HEK293T (cell line): ENCODE data around the gene DOHH.

Source experiments
- CTCF ChIA-PET: fragments of 350-600 bp; formaldehyde crosslinking; extraction: SDS; loops from one replicate; lab custom pipeline; 2021; ENCODE audit warnings: antibody characterized with exemption, inconsistent platforms; lab: Yijun Ruan, JAX
- POLR2A ChIA-PET: fragments of 350-600 bp; formaldehyde crosslinking; extraction: SDS; loops from one replicate; lab custom pipeline; 2020; ENCODE audit warnings: antibody characterized with exemption, inconsistent platforms; lab: Yijun Ruan, JAX
- DNase-seq: peaks from one replicate; pipeline ENCODE4 v3.0.0; 2012; ENCODE audit warnings: mixed read lengths; ENCODE audit errors: extremely low spot score
- ARNT ChIP-seq: fragments of 450-650 bp; IDR thresholded peaks from 2 replicates; pipeline ENCODE4 v1.6.1; 2017; ENCODE audit warnings: mild to moderate bottlenecking
- BHLHE40 ChIP-seq: fragments of 450-650 bp; IDR thresholded peaks from 2 replicates; pipeline ENCODE4 v1.6.1; 2016; ENCODE audit warnings: mild to moderate bottlenecking, moderate library complexity, borderline replicate concordance
- CTBP1 ChIP-seq: fragments of 450-650 bp; IDR thresholded peaks from 2 replicates; pipeline ENCODE4 v1.6.1; 2016; ENCODE audit warnings: borderline replicate concordance
- ELF4 ChIP-seq: fragments of 450-650 bp; IDR thresholded peaks from 2 replicates; pipeline ENCODE4 v1.6.1; 2017; ENCODE audit warnings: antibody characterized with exemption
- FOXA1 ChIP-seq: fragments of 450-650 bp; IDR thresholded peaks from 2 replicates; pipeline ENCODE4 v1.6.1; 2016; ENCODE audit warnings: mild to moderate bottlenecking
- FOXK2 ChIP-seq: fragments of 450-650 bp; IDR thresholded peaks from 2 replicates; pipeline ENCODE4 v1.6.1; 2016; ENCODE audit warnings: mild to moderate bottlenecking
- FOXM1 ChIP-seq: fragments of 450-650 bp; IDR thresholded peaks from 2 replicates; pipeline ENCODE4 v1.6.1; 2017; ENCODE audit warnings: mild to moderate bottlenecking, borderline replicate concordance
- HDGF ChIP-seq: fragments of 450-650 bp; IDR thresholded peaks from 2 replicates; pipeline ENCODE4 v1.6.1; 2017; ENCODE audit warnings: antibody characterized with exemption, borderline replicate concordance
- L3MBTL2 ChIP-seq: fragments of 450-650 bp; conservative IDR thresholded peaks from 2 replicates; pipeline ENCODE4 v1.6.1; 2016; ENCODE audit warnings: mild to moderate bottlenecking
- LEF1 ChIP-seq: fragments of 450-650 bp; IDR thresholded peaks from 2 replicates; pipeline ENCODE4 v1.6.1; 2017; ENCODE audit warnings: mild to moderate bottlenecking, borderline replicate concordance
- NFRKB ChIP-seq: fragments of 450-650 bp; IDR thresholded peaks from 2 replicates; pipeline ENCODE4 v1.6.1; 2016; ENCODE audit warnings: mild to moderate bottlenecking, moderate library complexity
- PKNOX1 ChIP-seq: fragments of 450-650 bp; IDR thresholded peaks from 2 replicates; pipeline ENCODE4 v1.6.1; 2016
- SP1 ChIP-seq: fragments of 450-650 bp; IDR thresholded peaks from 2 replicates; pipeline ENCODE4 v1.6.1; 2017
- SUZ12 ChIP-seq: fragments of 450-650 bp; IDR thresholded peaks from 2 replicates; pipeline ENCODE4 v1.6.1; 2016; ENCODE audit warnings: mild to moderate bottlenecking
- TARDBP ChIP-seq: fragments of 450-650 bp; IDR thresholded peaks from 2 replicates; pipeline ENCODE4 v1.6.1; 2016
- ZNF384 ChIP-seq: fragments of 450-650 bp; IDR thresholded peaks from 2 replicates; pipeline ENCODE4 v1.6.1; 2016

Gene DOHH

GRCh38 chr19:3477951-3478350, 22.5 kb downstream of the DOHH start:
- POLR2A ChIA-PET, result no interaction called here
- DNase-seq, result no peak
- TF ChIP-seq NFRKB, result no peak
- TF ChIP-seq CTBP1, result no peak
- no peak for TF ChIP-seq L3MBTL2
- TF ChIP-seq ZNF384, result no peak
- TF ChIP-seq FOXM1, result no peak
- no peak for TF ChIP-seq ELF4
- TF ChIP-seq BHLHE40, result no peak
- no peak for TF ChIP-seq TARDBP
- no peak for TF ChIP-seq SP1
- CTCF ChIA-PET, result no interaction called here

- no peak for DNase-seq
- ChIA-PET POLR2A (no interaction called here), CTCF (no interaction called here)
- no peak for TF ChIP-seq L3MBTL2
- TF ChIP-seq TARDBP, result peak; percentile 95
These were observed 23.0 kb downstream of the DOHH start for GRCh38 chr19:3477506-3477905.

GRCh38 chr19:3476830-3477229, 23.6 kb downstream of the DOHH start:
- ChIA-PET CTCF (interaction anchor here (0.6 kb wide), 1 partner anchor 8 kb away, joined by 3 read pairs; no protein-coding TSS in a partner anchor), POLR2A (no interaction called here)
- TF ChIP-seq LEF1 (no peak), SUZ12 (no peak), HDGF (no peak), ZNF384 (no peak), TARDBP (no peak), ARNT (no peak), PKNOX1 (no peak; the same call in 1 of the 2 replicates), BHLHE40 (no peak), L3MBTL2 (no peak), NFRKB (no peak), SP1 (no peak), ELF4 (no peak), CTBP1 (no peak)
- DNase-seq, result no peak

- no peak for DNase-seq
- POLR2A ChIA-PET, result no interaction called here
- TF ChIP-seq ELF4 (no peak), FOXM1 (no peak), FOXA1 (no peak), SP1 (no peak), L3MBTL2 (no peak), TARDBP (no peak), CTBP1 (no peak)
- CTCF ChIA-PET, result no interaction called here
These were observed 25.0 kb downstream of the DOHH start for GRCh38 chr19:3475449-3475848.

GRCh38 chr19:3474614-3475013, 25.9 kb downstream of the DOHH start:
- ChIA-PET POLR2A (no interaction called here), CTCF (no interaction called here)
- TF ChIP-seq ZNF384 (no peak), BHLHE40 (no peak), PKNOX1 (no peak), ELF4 (no peak), L3MBTL2 (no peak), HDGF (no peak), SUZ12 (no peak), FOXM1 (no peak), CTBP1 (no peak)

GRCh38 chr19:3474010-3474409, 26.5 kb downstream of the DOHH start:
- ChIA-PET CTCF (no interaction called here), POLR2A (no interaction called here)

More at GRCh38 chr19:3474614-3475013, 25.9 kb downstream of the DOHH start:
- no peak for DNase-seq

GRCh38 chr19:3471954-3472655, 28.4 kb downstream of the DOHH start:
- peak; percentile 54; the same call in 1 of the 2 replicates for TF ChIP-seq FOXM1
- TF ChIP-seq CTBP1, result no peak
- ChIA-PET CTCF (interaction anchor here (0.6 to 2.8 kb wide), 4 partner anchors 11 to 158 kb away, joined by 4 to 9 read pairs (median 7); partner anchors contain the start of gene SMIM44), POLR2A (no interaction called here)
- DNase-seq, result peak; percentile 69

More at GRCh38 chr19:3474010-3474409, 26.5 kb downstream of the DOHH start:
- no peak for DNase-seq
- TF ChIP-seq ARNT (no peak), L3MBTL2 (no peak), ELF4 (no peak), TARDBP (no peak)

GRCh38 chr19:3470500-3471128, 29.9 kb downstream of the DOHH start:
- POLR2A ChIA-PET, result no interaction called here
- no peak for DNase-seq
- TF ChIP-seq FOXK2, result no peak
- no peak for TF ChIP-seq ZNF384
- TF ChIP-seq NFRKB, result no peak
- TF ChIP-seq ELF4, result no peak
- no peak for TF ChIP-seq L3MBTL2
- TF ChIP-seq SUZ12, result no peak
- TF ChIP-seq SP1, result no peak
- no peak for TF ChIP-seq LEF1
- no peak for TF ChIP-seq FOXA1
- TF ChIP-seq BHLHE40, result no peak
- TF ChIP-seq TARDBP, result no peak
- no peak for TF ChIP-seq ARNT
- TF ChIP-seq PKNOX1, result no peak
- TF ChIP-seq FOXM1, result no peak
- no peak for TF ChIP-seq HDGF
- no peak for TF ChIP-seq CTBP1
- CTCF ChIA-PET, result interaction anchor here (0.5 to 2.8 kb wide), 6 partner anchors 13 to 166 kb away, joined by 3 to 9 read pairs (median 4); partner anchors contain the start of gene SMIM44
